GM12892 (cell line): ENCODE data around the gene MS4A12.

Source experiments
- POLR2A ChIP-seq: IDR thresholded peaks from 2 replicates; pipeline ENCODE4 v1.6.1; 2011; ENCODE audit warnings: low read depth, low read length, control low read depth
- POLR2AphosphoS5 ChIP-seq: IDR thresholded peaks from 2 replicates; pipeline ENCODE4 v1.6.1; 2011; ENCODE audit warnings: low read depth, low read length, control low read depth

- peak; percentile 87 for TF ChIP-seq POLR2AphosphoS5
- TF ChIP-seq POLR2A: peak; percentile 86
These were observed 35.0 kb upstream of the MS4A12 start for GRCh38 chr11:60457576-60457975.
